ENCODE results near the gene MAB21L3.

Gene MAB21L3

GRCh38 chr1:116110567-116111523 is at the start of gene MAB21L3:
Gene MAB21L3 (plus strand): TSS chr1:116111399. CDS start chr1:116112616, 1,217 bp downstream.
- DNase-seq = no peak

DNA sequence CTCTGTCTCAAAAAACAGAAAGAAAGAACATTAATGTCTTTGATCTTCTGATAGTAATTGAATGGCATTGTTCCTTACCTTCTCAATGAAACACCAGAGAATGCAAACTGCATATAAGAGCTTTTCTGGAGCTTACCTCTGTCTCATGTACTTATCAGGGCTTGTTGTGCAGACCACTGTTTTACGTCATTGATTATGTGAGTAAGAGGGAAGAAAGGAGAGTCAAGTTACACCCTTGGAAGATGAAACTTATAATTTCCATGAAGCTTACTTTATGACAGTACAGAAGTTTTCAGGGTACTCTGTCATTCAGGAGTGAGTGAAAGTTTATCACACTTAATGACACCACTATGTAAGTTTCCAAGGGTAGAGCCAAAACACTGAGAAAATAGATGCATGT is 49.0 kb upstream of the MAB21L3 start:
- no peak for DNase-seq

GRCh38 chr1:116064616-116065015 is 46.6 kb upstream of the MAB21L3 start:
- no peak for DNase-seq

GRCh38 chr1:116066868-116067565 is 44.2 kb upstream of the MAB21L3 start:
- no peak for DNase-seq

DNA sequence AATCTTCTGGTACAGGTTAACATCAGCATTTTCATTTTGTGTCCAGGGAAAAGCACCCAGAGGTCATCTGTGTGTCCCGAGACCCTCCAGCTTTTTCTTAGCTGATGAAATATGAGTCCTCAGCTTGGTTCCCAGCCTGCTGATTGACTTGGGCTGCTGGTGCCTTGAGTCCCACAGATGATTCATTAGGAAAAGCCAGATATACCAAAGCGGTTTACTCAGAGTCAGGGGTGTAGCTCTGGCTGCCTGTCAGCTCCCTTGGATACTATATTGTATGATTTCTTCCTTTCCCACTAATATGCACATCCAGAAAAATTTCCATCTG is 43.7 kb upstream of the MAB21L3 start:
- no peak for DNase-seq

DNA sequence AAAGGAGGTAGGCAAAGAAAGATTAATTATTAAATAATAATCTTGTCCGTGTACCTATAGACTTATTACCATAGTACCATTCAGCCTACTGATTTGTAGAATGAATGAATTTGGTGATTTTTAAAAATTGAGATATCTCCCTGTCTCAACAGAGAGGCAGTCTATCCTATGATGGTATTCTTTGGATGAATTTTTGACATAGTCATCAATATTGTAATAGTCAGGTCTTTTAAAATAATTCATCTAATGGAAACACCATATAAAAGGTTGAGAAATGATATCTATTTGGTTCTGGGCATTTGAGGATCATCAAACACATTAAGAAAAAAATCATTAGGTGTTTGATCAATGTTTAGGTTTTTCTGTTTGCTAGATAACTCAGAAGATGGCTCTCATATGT is 35.6 kb upstream of the MAB21L3 start:
- DNase-seq = no peak

DNA sequence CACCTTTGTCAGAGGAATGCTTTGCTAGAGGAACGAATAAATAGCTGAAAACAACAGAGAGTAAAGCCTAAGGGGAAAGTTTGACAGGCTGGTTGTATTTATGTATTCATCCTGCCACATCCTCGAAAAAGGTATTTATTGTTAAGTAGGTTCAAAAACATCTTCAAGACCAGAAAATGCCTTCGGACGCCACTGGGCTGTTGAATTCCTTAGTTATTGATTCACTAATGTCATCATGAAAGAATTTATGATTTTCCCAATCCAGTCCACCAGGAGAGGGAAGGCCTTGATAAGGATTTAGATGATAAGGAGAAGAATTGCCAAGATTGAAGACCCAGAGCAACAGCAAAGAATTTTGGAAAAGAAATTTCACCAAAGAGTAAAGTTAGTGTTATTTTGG is 35.2 kb upstream of the MAB21L3 start:
- no peak for DNase-seq

DNA sequence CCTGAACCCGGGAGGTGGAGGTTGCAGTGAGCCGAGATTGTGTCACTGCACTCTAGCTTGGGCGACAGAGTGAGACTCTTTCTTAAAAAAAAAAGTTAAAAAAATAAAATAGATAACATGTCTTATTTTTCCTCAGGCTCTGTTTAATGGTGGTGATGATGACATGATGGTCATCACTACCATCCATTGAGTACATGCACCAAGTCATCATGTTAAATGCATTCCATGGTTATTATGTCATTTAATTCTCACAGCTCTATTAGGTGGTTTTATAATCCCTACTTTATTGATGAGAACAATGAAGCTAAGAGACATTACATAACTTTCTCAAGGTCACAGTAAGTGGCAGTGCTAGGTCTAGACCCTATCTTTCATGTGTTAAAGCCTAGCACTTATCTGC is 34.4 kb upstream of the MAB21L3 start:
- DNase-seq = no peak

DNA sequence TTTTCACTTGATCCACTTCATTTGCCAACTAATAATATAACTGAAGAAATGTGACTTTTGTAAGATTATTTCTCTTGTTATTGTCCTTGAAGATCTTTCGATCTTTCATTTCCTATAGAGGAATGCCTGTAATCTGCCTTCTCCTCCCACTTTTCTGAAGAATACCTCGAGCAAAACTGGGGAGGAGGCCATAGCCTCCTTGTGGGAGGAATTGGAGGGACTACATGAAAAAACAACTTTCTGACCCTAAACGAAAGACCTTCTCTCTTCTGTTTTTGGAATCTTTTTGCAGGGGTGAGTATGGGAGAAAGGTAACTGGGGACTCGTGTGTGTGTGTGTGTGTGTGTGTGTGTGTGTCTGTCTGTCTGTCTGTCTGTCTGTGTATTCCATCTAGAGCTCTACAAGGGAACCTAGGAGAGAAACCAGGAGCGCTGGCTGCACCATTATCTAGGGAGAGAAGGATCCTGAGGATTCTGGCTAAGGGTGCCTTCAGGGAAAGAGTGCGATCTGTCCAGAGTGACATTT is 32.4 kb upstream of the MAB21L3 start:
- DNase-seq = no peak

DNA sequence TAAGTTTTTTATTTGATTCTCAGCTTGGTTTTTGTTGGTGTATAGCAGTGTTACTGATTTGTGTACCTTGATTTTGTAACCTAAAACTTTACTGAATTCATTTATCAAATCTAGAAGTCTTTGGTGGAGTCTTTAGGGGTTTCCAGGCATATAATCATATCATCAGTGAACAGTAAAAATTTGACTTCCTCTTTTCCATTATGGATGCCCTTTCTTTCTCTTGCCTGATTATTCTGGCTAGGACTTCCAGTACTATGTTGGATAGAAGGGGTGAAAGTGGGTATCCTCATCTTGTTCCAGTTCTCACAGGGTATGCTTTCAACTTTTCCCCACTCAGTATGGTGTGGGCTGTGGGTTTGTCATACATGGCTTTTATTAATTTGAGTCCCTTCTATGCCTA is 23.6 kb upstream of the MAB21L3 start:
- DNase-seq = no peak

GRCh38 chr1:116089870-116090269 is 21.3 kb upstream of the MAB21L3 start:
- no peak for DNase-seq

DNA sequence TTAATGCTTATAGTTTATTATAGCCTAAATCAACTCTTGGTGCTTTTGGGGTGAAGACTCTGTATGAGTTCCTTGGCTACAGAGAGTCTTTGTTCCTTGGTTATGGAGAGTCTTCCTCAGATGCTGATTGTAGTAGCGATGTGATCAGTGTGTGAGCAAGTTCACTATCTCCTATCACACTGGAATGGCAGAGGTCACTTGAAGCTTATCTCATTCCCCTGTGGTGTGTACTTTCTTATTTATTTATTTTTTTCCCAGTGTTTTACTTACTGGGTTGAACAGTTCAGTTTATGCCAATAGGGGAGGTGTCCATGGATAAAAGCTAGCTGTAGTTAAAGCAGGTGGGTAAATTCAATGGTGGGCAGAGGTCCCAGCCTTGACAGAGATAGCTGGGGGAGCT is 20.1 kb upstream of the MAB21L3 start:
- no peak for DNase-seq

DNA sequence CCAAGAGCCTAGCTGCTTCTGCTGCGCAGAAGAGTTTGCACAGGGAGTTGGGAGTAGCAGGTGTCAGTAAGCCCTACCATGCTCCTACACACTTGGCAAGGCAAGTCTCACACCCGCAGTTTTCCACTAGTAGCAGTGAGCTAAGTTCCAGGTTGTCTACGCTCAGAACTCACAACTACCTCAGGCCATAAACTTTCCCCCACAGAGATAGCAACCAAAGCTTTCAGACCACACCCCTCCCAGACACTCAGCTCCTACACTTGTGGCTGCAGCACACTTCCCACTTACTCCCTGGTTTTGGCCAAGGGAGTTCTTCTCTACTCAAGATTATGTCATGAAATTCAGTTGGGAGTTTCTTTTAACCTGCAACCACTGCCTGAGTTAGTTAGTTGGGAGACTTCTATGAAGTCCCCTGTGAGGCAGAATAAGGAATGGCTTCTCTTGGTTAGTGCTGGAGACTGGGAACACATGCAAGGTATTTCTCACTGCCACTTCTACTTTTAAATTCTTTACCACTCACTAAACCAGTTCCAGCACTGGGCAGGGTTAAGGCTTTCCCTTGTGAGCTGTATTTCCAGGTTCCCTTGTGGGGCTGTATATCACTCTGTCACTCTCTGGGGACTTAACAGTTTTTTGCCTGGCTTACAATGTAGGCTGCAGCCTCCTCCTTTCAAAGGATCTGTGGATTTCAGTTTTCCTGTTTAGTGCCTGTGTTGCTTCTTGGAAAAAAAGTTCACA is 18.3 kb upstream of the MAB21L3 start:
- DNase-seq = no peak

- no peak for DNase-seq
These were observed 16.2 kb upstream of the MAB21L3 start for GRCh38 chr1:116095027-116095426.

DNA sequence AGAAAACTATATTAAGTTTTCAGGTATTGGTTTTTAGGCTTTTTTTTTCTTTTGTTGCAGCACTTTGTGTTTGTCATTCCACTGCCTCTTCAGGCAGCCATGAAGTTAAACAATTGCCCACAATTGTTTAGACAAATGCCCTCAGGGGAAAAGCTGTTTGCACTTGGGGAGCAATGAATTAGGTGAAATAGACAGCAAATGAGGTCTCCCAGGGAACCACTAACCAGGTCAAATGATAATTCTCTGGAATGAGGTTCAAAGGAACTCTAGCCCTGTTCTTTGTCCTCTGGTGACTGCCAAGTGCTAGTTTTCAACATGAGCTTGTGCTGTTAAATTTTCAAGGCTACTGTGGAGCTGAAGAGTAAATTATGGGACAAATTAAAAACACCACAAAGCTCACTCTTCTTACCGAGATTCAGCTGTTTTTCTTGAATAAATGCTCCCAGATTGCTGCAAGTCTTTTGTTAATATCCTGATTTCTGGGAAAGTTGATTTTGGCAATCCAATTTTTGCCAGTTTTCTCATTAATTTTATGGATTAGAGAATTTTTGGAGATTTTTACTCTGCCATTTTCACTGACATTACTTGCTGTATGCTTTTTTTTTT is 15.1 kb upstream of the MAB21L3 start:
- no peak for DNase-seq

- no peak for DNase-seq
These were observed 13.6 kb upstream of the MAB21L3 start for GRCh38 chr1:116097626-116098025.

- DNase-seq = no peak
These were observed 11.8 kb upstream of the MAB21L3 start for GRCh38 chr1:116099379-116099778.

- DNase-seq = no peak
These were observed 11.3 kb upstream of the MAB21L3 start for GRCh38 chr1:116099919-116100318.

DNA sequence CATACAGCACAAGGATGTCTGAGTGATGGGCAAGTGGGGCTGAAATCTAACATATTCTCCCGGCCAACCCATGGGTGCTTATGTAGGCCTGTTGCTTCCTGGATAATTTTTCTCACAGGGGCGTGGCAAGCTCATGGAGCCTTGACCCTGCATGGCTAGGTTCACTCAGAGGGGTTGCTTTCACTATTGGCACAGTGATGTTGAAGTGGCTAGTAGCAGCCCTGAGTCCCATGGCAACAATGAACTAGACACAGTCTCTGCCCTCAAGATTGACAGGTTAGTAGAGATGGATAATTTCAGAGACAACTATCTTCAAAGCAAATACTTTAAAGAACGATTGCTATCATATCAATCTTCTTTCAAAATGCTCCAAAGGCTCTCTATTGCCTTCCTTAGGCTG is 6.5 kb upstream of the MAB21L3 start:
- DNase-seq = no peak

GRCh38 chr1:116105996-116106395 is 5.2 kb upstream of the MAB21L3 start:
- DNase-seq = no peak

- no peak for DNase-seq
These were observed 4.6 kb upstream of the MAB21L3 start for GRCh38 chr1:116106646-116107045.

GRCh38 chr1:116107371-116107770 is 3.8 kb upstream of the MAB21L3 start:
- DNase-seq = no peak

GRCh38 chr1:116111524-116112021 is 374 bp downstream of the MAB21L3 start:
- DNase-seq = no peak
